Measurements from ENCODE around the gene SETD1B. TPM values are rescaled to one million over a fixed set of nuclear protein-coding genes. Genes with fewer than 3 reads are reported as not detected.
"Not testable (repeated sequence)": the region's sequence is repeated elsewhere in the genome, so short reads cannot be mapped to it uniquely, and the experiment has no call there.

Gene SETD1B
- total RNA-seq, 6 donors from 2014 or later: 9.3 to 47.1 (median 20.4) TPM

- TF ChIP-seq EP300 (IDR thresholded peaks at IDR 0.05): no peak
- Histone ChIP-seq H3K27ac (no peak overlapping the region), H3K27me3 (no peaks in the 10 kb centered on the region), H3K36me3 (no peaks in the 10 kb centered on the region), H3K4me3 (no peak overlapping the region), H3K9me3 (no peaks in the 10 kb centered on the region), H3K4me1 (peaks cover 4 to 8% (median 6%) of the 10 kb centered on the region in 4 donors)
- DNase-seq (no peak), ATAC-seq (ENCODE audit: low FRiP score in 2 of 2) (no peak)
- 52 to 59% methylated on average over 11 of the region's 11 CpGs for WGBS, 2 donors
Measured at GRCh38 chr12:121861636-121862254, 57.9 kb downstream of the SETD1B start.

DNA sequence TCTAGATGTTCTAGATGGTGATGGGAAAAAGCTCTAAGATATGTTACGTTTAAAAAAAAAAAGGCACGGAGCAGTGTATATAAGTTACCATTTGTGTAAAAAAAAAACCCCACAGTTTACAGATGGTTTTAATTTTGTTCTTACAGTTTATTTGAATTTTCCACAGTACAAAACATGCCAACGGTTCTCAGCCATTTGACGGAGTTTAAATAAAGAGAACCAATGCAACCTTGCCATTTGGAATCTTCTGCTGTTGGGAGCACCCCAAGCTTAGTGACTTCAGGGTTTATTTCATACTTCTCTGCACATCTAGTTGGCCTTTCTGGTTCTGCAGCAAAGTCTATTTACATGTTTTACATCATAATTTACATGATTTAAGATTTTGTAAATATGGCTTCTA lies 62.5 kb downstream of the SETD1B start:
- DNase-seq: no peak
- 73 to 75% methylated on average over 4 of the region's 4 CpGs for WGBS, 2 donors

GRCh38 chr12:121869229-121869628 lies 65.4 kb downstream of the SETD1B start:
- not testable (repeated sequence) for ATAC-seq (ENCODE audit: low FRiP score in 2 of 2)
- WGBS, 2 donors: 96 to 99% methylated on average over 6 to 8 of the region's 8 CpGs

More for the DNA sequence above, 62.5 kb downstream of the SETD1B start:
- no peak overlapping the region for H3K27ac ChIP-seq
- no peaks in the 10 kb centered on the region for H3K27me3 ChIP-seq
- H3K4me1 ChIP-seq: no peaks in the 10 kb centered on the region
- H3K4me3 ChIP-seq: no peak overlapping the region
- TF ChIP-seq, protein P1, sequence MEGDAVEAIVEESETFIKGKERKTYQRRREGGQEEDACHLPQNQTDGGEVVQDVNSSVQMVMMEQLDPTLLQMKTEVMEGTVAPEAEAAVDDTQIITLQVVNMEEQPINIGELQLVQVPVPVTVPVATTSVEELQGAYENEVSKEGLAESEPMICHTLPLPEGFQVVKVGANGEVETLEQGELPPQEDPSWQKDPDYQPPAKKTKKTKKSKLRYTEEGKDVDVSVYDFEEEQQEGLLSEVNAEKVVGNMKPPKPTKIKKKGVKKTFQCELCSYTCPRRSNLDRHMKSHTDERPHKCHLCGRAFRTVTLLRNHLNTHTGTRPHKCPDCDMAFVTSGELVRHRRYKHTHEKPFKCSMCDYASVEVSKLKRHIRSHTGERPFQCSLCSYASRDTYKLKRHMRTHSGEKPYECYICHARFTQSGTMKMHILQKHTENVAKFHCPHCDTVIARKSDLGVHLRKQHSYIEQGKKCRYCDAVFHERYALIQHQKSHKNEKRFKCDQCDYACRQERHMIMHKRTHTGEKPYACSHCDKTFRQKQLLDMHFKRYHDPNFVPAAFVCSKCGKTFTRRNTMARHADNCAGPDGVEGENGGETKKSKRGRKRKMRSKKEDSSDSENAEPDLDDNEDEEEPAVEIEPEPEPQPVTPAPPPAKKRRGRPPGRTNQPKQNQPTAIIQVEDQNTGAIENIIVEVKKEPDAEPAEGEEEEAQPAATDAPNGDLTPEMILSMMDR (IDR thresholded peaks at IDR 0.05): no peak
- TF ChIP-seq POLR2AphosphoS5 (IDR thresholded peaks at IDR 0.05) (no peak), POLR2A (IDR thresholded peaks at IDR 0.05) (no peak), EP300 (IDR thresholded peaks at IDR 0.05) (no peak)
- ATAC-seq (ENCODE audit: low FRiP score in 2 of 2): no peak
- no peaks in the 10 kb centered on the region for H3K36me3 ChIP-seq
- H3K9me3 ChIP-seq: no peaks in the 10 kb centered on the region

DNA sequence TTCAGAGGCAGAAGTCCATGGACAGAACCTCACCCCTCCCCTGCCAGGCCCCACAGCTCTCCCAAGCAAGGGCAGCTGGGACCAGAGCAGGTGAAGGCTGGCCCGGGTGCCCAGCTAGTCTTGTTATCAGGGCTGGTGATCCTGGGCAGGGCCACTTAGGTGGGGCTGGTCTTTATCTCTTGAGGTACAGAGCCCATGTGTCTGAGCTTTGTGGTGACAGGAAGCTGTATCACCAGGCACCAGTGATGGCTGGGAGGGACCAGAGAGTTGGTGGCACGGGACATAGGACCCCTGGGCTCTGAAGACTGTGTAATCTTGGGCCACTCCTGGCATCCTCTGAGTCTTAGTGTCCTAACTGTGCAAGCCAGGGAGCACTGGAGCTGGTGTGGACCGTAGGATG lies 67.7 kb downstream of the SETD1B start:
- H3K27ac ChIP-seq: no peak overlapping the region
- no peak overlapping the region for H3K4me3 ChIP-seq
- H3K27me3 ChIP-seq: no peaks in the 10 kb centered on the region
- WGBS, 2 donors: 79 to 81% methylated on average over 2 to 3 of the region's 3 CpGs
- peaks cover 0 to 5% (median 0%) of the 10 kb centered on the region in 4 donors for H3K4me1 ChIP-seq
- no peak for DNase-seq
- no peak for TF ChIP-seq POLR2A (IDR thresholded peaks at IDR 0.05)
- TF ChIP-seq, protein P1 (IDR thresholded peaks at IDR 0.05): no peak
- TF ChIP-seq POLR2AphosphoS5 (IDR thresholded peaks at IDR 0.05): no peak
- no peak for TF ChIP-seq EP300 (IDR thresholded peaks at IDR 0.05)
- H3K9me3 ChIP-seq: no peaks in the 10 kb centered on the region
- no peaks in the 10 kb centered on the region for H3K36me3 ChIP-seq
- peak; percentile 29 to 35 for ATAC-seq (ENCODE audit: low FRiP score in 2 of 2)

More at GRCh38 chr12:121869229-121869628, 65.4 kb downstream of the SETD1B start:
- H3K27ac ChIP-seq, DNase-seq, H3K27me3 ChIP-seq, H3K9me3 ChIP-seq, H3K4me3 ChIP-seq, H3K4me1 ChIP-seq, H3K36me3 ChIP-seq: not testable (repeated sequence)

DNA sequence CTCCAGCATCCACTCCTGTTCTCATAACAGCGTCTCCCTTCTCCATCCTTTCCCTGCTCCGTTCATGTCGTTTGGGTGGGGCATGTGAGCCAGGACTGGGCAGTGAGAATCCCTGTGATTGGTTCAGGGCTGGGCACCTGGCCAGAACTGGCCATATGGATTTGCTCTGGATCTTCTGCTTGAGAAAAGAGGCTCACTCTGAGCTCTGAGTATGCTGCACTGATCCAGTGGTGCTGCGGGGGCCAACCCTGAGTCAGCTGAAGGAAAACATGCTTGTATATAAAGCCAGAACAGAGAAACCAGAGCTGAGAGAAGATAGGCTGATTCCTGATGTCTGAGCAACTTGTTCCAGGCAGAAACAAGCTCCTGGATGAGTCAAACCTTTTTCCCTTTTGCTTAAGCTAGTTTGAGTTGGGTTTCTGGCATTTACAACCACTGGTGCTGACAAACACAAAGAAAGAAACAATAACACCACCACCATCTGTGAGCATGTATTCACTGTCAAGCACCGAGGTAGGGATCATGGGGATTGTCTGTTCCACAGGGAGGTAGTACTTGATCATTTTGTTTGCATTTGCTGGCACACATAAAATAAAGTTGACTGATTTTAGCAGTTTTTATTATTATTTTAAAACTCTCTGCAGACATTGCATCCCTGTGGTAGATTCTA lies 68.9 kb downstream of the SETD1B start:
- no peak overlapping the region for H3K4me3 ChIP-seq
- TF ChIP-seq POLR2A (IDR thresholded peaks at IDR 0.05) (no peak), EP300 (IDR thresholded peaks at IDR 0.05) (no peak), POLR2AphosphoS5 (IDR thresholded peaks at IDR 0.05) (no peak)
- TF ChIP-seq, protein P1 (IDR thresholded peaks at IDR 0.05): no peak
- H3K27ac ChIP-seq: no peak overlapping the region
- peaks cover 0 to 5% (median 0%) of the 10 kb centered on the region in 4 donors for H3K4me1 ChIP-seq
- H3K36me3 ChIP-seq: no peaks in the 10 kb centered on the region
- no peaks in the 10 kb centered on the region for H3K27me3 ChIP-seq
- no peak for DNase-seq
- ATAC-seq (ENCODE audit: low FRiP score in 2 of 2): peak in 1 of 2 donors; percentile 38
- no peaks in the 10 kb centered on the region for H3K9me3 ChIP-seq
- WGBS, 2 donors: 51 to 67% methylated on average over 4 to 5 of the region's 5 CpGs

DNA sequence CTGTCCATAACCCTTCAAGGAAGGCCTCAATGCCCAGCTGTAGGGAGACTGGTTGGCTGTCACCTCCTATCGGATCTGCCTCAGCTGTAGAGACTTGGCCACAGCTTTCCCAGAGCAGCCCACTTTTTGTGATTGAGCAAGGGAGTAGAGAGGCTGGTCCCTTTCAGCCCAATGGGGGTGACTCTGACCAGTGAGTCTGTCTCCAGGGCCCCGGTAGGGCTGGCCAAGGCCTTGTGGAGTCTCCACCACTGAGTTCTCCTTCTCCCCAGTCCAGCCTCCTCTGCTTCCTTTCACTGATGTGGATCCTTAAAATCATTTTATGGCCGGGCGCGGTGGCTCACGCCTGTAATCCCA lies 69.4 kb downstream of the SETD1B start:
- 79 to 86% methylated on average over 6 of the region's 6 CpGs for WGBS, 2 donors
- no peak for ATAC-seq (ENCODE audit: low FRiP score in 2 of 2)
- no peak overlapping the region for H3K27ac ChIP-seq

More for the DNA sequence above, 69.4 kb downstream of the SETD1B start:
- TF ChIP-seq, protein P1 (IDR thresholded peaks at IDR 0.05): no peak
- TF ChIP-seq POLR2A (IDR thresholded peaks at IDR 0.05) (no peak), EP300 (IDR thresholded peaks at IDR 0.05) (no peak), POLR2AphosphoS5 (IDR thresholded peaks at IDR 0.05) (no peak)
- H3K27me3 ChIP-seq: no peaks in the 10 kb centered on the region
- H3K9me3 ChIP-seq: no peaks in the 10 kb centered on the region
- H3K36me3 ChIP-seq: no peaks in the 10 kb centered on the region
- H3K4me1 ChIP-seq: peaks cover 0 to 5% (median 0%) of the 10 kb centered on the region in 4 donors
- H3K4me3 ChIP-seq: no peak overlapping the region
- no peak for DNase-seq
